D721Med (cell line): ENCODE data around the gene SYS1.
"Not testable (repeated sequence)": the region's sequence is repeated elsewhere in the genome, so short reads cannot be mapped to it uniquely, and the experiment has no call there.

Source experiments
- DNase-seq: peaks from one replicate; pipeline ENCODE4 v3.0.0; 2011; ENCODE audit warnings: low spot score; ENCODE audit not compliant: insufficient read length
- FAIRE-seq: peaks from 2 replicates; lab custom pipeline; 2011; peaks lifted over from hg19 to GRCh38; lab: Jason Lieb, UNC
- TF ChIP-seq, protein P1 (sequence below): IDR thresholded peaks from 2 replicates; pipeline ENCODE4 v1.5.1; 2012; ENCODE audit warnings: mild to moderate bottlenecking, control low read depth; ENCODE audit not compliant: insufficient read depth; ENCODE audit errors: missing control alignments

Gene SYS1

DNA sequence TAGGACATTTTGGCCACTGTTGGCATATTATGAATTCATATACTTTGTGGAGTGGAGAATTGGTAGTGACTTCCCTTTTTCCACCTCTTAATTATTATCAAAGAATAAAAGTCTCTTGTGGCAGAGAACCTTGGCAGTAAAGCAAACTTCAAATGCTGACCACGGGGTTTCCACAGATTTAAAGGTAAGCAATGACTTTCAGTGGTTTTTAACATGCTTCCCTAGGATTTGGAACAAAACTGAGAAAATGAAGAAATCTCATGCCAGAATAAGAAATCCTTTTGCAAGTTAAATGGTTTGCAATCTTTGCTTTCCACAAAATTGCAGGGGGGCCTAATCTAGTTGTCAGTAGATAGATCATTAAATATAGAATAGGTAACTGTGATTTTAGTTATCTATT is 12.7 kb upstream of the SYS1 start:
- DNase-seq (no peak), FAIRE-seq (no peak)
- TF ChIP-seq, protein P1, sequence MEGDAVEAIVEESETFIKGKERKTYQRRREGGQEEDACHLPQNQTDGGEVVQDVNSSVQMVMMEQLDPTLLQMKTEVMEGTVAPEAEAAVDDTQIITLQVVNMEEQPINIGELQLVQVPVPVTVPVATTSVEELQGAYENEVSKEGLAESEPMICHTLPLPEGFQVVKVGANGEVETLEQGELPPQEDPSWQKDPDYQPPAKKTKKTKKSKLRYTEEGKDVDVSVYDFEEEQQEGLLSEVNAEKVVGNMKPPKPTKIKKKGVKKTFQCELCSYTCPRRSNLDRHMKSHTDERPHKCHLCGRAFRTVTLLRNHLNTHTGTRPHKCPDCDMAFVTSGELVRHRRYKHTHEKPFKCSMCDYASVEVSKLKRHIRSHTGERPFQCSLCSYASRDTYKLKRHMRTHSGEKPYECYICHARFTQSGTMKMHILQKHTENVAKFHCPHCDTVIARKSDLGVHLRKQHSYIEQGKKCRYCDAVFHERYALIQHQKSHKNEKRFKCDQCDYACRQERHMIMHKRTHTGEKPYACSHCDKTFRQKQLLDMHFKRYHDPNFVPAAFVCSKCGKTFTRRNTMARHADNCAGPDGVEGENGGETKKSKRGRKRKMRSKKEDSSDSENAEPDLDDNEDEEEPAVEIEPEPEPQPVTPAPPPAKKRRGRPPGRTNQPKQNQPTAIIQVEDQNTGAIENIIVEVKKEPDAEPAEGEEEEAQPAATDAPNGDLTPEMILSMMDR = no peak

DNA sequence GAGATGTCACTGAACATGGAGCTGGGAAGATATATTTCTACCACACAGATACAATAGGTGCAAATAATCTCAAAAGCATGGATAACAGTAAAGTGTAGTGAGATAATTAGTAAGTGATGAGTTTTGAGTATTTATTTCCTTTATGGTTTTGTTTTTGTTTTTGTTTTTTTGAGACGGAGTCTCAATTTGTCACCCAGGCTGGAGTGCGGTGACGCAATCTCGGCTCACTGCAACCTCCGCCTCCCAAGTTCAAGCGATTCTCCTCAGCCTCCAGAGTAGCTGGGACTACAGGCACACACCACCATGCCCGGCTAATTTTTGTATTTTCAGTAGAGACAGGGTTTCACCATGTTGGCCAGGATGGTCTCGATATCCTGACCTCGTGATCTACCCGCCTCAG is 12.2 kb upstream of the SYS1 start:
- not testable (repeated sequence) for DNase-seq, FAIRE-seq

DNA sequence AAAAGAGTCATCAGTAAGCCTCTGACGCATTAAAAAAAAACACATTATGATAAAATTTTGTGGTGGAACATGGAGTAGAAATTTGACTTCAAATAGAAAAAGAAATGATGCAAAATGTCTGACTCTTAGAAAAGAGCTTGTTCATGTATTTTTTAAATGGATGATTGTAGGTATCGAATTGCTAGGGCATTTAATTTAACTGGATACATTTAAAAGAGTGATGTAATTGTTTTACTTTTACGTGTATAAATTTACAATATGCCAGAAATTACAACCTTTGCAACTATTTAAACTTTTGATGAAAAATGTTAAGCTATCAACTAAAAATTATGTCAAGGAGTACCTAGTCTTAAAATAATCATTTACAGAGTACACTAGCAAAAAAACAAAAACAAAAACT is 10.2 kb upstream of the SYS1 start:
- DNase-seq (no peak), FAIRE-seq (no peak)
- TF ChIP-seq, protein P1 = no peak

DNA sequence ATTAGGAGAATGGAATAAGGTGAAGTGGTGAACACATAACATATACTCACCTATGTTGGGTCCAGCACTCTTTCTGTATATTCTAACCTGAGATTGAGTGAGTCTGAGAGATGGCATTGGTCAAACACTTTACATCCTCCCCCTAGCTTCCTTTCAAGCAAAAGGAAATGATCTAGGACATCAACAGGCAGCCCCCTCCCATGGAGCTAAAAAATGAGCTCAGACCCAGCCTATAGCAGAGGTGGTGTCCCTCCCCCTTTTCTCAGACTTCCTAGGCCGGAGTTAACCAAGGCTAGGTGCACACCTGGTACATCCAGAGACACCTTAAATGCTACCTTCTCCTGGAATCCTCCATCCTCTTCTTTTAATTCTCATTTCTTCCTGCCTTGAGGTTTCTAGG is 9.2 kb upstream of the SYS1 start:
- TF ChIP-seq, protein P1 = no peak
- FAIRE-seq (no peak), DNase-seq (no peak)

DNA sequence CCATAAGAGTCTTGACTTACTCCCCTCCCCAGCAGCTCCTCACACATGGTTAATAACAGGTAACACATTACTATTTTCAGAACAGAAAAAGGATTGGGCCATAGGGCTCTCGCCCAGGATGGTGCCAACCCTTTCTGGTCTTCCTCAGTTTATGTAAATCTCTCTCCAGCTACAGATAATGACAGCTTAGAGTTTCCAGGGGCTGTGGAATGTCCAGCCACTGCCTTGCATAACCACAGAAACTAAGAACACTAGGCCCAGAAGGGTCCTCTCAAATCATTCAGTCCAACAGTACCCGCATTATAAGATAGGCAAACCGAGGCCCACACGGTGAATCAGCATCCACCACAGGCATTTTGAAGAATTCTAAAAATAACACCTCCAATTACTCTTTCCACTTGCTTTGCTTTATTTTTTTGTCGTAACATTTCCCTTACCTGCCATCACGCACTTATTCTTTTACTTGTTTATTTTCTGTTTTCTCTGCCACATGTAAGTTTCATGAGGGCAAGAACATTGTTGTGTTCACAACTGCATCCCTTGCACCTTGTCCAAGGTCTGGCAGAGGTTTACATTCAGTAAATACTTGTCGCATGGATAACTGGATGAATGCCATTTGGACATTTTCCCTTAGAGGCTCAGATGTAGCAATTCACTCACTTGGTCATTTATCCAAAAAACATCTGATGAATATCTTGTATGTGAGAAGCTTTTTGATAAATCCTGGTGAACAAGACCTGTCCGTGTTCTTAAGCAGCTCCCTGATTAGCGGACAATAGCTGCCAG is 8.3 kb upstream of the SYS1 start:
- DNase-seq (no peak), FAIRE-seq (no peak)
- TF ChIP-seq, protein P1 = no peak

DNA sequence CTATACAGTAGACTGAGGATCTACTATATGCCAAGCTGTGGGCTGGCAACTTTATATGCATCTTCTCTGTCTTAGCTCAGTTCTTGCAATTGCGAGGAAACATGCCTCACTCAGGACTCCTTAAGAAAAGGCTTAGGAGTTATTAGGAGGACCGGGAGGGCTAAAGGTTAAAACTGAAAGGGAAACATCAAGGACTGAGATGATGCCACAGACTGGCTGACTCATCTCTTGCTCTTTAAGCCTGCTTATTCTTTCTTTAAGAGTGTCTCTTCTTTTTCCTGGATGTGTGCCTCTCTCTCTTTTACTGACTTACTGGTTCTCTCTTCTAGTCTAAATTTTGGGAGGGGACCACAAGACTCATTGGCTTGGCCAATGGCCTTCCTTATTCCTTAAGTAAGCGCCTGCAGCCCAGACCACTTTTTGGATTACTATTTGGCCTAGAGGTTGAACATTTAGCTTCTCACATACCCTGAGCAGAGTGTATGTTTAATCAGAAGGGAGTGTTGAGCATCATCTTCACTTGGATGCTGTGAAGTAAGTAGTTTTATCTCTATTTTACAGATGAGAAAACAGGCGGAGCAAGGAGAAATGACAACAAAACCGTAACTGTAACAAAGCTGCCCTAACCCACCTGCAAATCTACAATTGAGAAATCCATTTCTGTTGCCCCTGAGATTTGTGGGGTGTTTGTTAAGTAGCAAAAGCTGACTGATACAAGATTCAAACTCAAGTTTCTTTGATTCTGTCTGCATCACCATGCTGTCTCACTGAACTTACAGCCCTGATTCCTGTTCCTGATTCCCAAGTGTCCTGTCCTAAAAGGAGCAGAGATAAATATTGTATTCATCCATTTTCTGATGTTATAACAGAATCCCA is 7.5 kb upstream of the SYS1 start:
- DNase-seq (no peak), FAIRE-seq (no peak)
- TF ChIP-seq, protein P1 = no peak

DNA sequence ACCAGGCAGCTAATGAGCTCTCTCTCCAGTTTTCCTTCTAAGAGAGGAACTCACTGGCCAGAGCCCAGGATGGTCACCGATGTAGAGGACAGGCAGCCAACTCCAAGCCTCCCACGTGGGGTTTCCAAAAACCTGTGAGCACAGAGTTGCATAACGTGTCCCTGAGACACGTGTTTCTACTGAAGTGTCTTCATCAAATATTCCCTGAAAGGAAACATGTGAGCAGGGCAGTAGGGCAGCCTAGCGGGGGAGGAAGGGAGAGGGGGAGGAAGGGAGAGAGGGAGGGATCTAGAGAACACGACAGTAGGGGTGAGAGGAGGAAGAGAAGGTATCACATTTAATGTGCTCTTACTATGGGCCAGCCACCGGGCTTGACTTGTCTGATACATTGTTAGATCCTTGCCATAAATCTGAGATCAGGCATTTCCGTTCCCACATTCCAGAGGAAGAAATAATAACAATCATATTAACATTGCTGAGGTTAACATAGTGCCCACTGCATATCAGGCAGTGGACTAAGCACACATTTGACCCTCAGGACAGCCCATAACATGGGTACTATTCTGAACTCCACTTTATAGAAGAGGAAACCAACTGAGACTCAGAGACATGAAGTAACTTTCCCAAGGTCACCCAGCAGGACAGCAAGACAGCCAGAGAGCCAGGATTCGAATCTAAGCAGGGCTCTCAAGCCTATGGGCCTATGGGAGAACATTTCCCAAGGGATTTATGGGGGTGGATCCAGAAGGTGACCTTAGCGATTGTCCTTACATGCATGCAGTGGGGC is 4.5 kb upstream of the SYS1 start:
- no peak for FAIRE-seq
- no peak for DNase-seq
- TF ChIP-seq, protein P1 = no peak
